GM21529 (cell line): ENCODE results near the gene ASH1L.
"Not testable (repeated sequence)": the region's sequence is repeated elsewhere in the genome, so short reads cannot be mapped to it uniquely, and the experiment has no call there.

Source experiments
- ATAC-seq: cut with Tn5 transposase; IDR thresholded peaks from one replicate; pipeline ENCODE4 v1.9.1; 2021; ENCODE audit not compliant: unreplicated experiment

ASH1L gene

GRCh38 chr1:155339515-155340097, 223.0 kb downstream of the ASH1L start:
- no peak for ATAC-seq

DNA sequence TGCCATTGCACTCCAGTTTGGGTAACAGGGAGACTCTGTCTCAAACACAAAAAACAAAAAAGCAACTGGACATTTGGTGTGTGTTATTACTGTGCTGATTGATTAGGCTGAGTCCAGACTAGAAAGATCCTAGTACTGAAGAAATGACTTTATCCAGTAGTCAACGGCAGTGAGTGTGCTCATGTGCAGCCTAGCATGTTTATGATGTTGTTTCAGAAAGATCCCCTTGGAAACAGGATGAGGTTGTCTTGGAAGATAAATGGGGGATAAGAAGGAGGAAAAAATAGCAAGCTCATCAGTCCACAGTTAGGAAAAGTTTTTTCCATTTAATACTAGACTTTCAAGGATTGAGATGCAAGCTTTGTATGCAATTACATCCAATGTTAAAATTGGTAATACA, 227.6 kb downstream of the ASH1L start:
- no peak for ATAC-seq

GRCh38 chr1:155329980-155330598, 232.5 kb downstream of the ASH1L start:
- no peak for ATAC-seq

GRCh38 chr1:155328856-155329255, 233.7 kb downstream of the ASH1L start:
- ATAC-seq = not testable (repeated sequence)

DNA sequence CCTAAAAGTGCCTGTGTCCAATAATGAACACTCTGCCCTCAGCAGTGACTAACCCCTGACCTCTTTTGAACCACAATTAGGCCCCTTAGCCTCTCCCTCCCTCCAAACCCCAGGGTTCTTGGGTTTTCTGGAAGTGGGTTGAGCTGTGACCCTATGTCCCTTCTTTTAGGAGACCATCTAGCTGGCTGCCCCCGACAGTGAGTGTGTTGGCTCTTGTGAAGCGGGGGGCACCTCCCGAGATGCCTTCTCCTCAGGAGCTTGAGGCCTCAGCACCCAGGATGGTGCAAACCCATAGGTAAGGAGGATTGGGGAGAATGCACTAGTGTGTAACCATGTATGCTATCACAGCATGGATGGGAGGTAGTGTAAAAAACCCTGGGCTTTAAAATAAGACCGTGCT, 234.6 kb downstream of the ASH1L start:
- ATAC-seq = no peak

DNA sequence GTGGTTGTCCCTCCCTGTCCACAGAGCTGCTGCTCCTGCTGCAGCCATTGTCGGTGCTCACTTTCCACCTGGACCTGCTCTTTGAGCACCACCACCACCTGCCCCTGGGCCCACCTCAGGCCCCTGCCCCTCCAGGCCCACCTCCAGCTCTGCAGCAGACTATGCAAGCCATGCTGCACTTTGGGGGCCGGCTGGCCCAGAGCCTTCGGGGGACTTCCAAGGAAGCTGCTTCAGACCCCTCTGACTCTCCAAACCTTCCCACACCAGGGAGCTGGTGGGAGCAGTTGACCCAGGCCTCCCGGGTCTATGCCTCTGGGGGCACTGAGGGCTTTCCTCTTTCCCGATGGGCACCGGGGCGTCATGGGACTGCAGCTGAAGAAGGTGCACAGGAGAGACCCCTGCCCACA, 236.0 kb downstream of the ASH1L start:
- ATAC-seq = no peak

GRCh38 chr1:155326020-155326526, 236.5 kb downstream of the ASH1L start:
- ATAC-seq = no peak

- ATAC-seq = no peak
These were observed 237.1 kb downstream of the ASH1L start for GRCh38 chr1:155325603-155325893.

- no peak for ATAC-seq
These were observed 237.6 kb downstream of the ASH1L start for GRCh38 chr1:155324717-155325602.

DNA sequence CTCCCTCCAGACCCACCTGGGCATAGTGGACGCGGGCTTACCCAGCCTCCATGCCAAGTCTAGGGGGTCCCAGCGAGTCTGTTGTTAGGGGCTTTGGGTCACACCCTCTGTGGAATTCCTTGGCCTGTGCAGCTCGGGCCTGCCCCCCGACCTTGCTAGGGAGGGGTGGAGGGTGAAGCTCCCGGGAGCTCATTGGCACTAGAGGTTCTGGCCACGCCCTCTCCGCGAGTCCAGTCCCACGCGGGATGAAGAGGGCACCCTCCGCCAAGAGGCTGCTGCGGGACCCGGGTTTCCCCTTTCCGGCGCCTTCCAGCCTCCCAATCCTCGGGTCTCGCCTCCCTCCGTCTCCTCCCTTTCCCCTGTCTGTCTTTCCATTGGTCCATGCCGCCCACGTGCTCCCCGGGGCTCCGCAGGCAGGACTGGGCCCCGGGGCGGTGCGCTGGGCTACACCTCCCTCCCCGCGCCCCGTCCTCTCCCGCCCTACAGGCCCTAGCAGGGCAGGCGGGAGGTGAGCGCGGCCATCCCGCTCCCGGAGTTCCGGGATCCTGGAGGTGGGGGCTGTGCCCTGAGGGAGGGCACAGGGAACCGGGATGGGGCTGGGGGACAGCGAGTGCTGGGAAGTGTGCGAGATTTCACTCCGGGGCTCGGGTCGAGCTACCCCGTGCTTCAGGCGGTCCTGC, 238.4 kb downstream of the ASH1L start:
- peak; percentile 60 for ATAC-seq

DNA sequence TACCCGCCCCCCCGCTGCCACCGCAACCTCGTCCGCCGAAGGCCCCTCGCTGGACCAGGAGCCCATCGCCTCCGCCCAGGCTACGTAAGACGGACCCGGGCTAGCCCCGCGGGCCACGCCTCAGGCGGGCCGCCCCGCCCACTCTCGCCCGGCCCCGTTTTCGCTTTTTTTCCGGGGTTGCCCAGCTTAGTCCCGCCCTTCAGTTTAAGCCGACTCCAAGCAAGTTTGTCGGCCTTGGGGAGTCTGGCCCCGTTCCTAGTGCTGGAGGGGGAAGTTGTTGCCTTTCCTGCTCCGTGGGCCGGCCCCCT, 238.9 kb downstream of the ASH1L start:
- peak; percentile 50 for ATAC-seq

- peak; percentile 48 for ATAC-seq
These were observed 239.5 kb downstream of the ASH1L start for GRCh38 chr1:155322953-155323728.

- ATAC-seq = no peak
These were observed 240.0 kb downstream of the ASH1L start for GRCh38 chr1:155322571-155322952.

DNA sequence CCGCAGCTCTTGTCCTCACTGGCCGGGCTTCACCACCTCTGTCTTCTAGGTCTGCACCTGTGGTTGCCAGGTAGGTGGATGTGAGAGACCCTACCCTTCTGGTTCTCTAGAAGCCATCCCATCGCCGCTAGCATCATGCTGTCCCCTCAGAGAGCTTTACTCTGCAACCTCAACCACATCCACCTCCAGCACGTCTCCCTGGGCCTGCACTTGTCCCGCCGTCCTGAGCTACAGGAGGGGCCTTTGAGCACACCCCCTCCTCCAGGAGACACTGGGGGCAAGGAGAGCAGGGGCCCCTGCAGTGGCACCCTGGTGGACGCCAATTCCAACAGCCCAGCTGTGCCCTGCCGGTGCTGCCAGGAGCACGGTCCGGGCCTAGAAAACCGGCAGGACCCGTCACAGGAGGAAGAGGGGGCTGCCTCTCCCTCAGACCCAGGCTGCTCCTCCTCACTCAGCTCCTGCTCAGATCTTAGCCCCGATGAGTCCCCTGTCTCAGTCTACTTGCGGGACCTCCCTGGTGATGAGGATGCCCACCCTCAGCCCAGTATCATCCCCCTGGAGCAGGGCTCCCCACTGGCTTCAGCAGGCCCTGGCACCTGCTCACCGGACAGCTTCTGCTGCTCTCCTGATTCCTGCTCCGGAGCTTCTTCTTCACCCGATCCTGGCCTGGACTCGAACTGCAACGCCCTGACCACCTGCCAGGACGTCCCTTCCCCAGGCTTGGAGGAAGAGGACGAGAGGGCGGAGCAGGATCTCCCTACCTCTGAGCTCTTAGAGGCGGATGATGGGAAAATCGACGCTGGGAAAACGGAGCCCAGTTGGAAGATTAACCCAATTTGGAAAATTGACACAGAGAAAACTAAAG, 240.7 kb downstream of the ASH1L start:
- no peak for ATAC-seq

- ATAC-seq = no peak
These were observed 241.7 kb downstream of the ASH1L start, which contains the start of gene RUSC1 for GRCh38 chr1:155320661-155321617. RUSC1 (plus strand) TSS chr1:155320894; CDS start chr1:155321774, 880 bp downstream.

DNA sequence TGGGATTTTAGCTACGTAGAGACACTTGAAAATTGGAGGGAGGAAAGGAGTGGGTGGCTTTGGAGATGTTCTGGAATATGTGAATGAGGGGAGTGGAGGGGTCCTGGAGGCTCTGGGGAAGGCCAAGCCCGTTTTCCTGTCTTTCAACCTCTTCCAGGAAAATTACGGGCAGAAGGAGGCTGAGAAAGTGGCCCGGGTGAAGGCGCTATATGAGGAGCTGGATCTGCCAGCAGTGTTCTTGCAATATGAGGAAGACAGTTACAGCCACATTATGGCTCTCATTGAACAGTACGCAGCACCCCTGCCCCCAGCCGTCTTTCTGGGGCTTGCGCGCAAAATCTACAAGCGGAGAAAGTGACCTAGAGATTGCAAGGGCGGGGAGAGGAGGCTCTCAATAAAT, 242.4 kb downstream of the ASH1L start:
- no peak for ATAC-seq

- ATAC-seq = no peak
These were observed 243.1 kb downstream of the ASH1L start for GRCh38 chr1:155319536-155319935.

DNA sequence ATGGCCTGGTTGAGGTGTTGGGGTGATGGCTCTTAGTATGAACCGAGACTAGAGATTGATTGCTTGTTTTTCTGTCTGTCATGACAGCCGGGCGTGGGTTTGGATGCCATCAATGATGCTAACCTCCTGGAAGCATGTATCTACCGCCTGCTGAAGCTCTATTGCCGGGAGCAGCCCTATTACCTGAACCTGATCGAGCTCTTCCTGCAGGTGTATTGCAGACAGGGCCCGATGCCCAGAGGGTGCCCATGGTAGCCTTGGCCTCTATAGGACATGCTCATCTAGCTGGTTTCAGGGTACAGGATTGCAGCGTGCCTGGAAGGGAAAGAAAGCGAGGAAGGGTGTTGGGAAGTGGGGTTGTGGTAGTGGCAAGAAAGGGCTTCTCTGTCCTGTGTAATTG, 244.5 kb downstream of the ASH1L start:
- ATAC-seq = no peak

GRCh38 chr1:155316922-155317321, 245.7 kb downstream of the ASH1L start:
- no peak for ATAC-seq
